Endothelial cell of umbilical vein (primary cell): Measurements from ENCODE around the gene SCGB1D1.

Experiments used
- CTCF ChIP-seq, 2 donors: IDR thresholded peaks; 1 replicate in 1 of 2; 2 replicates in 1 of 2; pipeline ENCODE4 v1.5.1; 2011; ENCODE audit warnings: low read length in 2 of 2, mild to moderate bottlenecking in 2 of 2, moderate library complexity in 2 of 2, control low read depth in 1 of 2, inconsistent platforms in 1 of 2, low read depth in 1 of 2; ENCODE audit not compliant: insufficient read depth in 1 of 2; ENCODE audit errors: extremely low read depth in 1 of 2
- EZH2 ChIP-seq: IDR thresholded peaks from 2 replicates; pipeline ENCODE4 v1.6.1; 2012; ENCODE audit warnings: borderline replicate concordance, low read depth, mild to moderate bottlenecking, moderate library complexity, low read length, inconsistent platforms; ENCODE audit not compliant: severe bottlenecking
- FOS ChIP-seq: IDR thresholded peaks from 2 replicates; pipeline ENCODE4 v1.6.1; 2011; ENCODE audit warnings: mild to moderate bottlenecking, low read length, moderate library complexity, borderline replicate concordance; ENCODE audit not compliant: insufficient read depth
- GATA2 ChIP-seq: IDR thresholded peaks from 2 replicates; pipeline ENCODE4 v1.7.0; 2011; ENCODE audit warnings: low read depth, mild to moderate bottlenecking, moderate library complexity, mixed read lengths, low read length; ENCODE audit not compliant: insufficient read length, insufficient read depth
- JUN ChIP-seq: IDR thresholded peaks from 2 replicates; pipeline ENCODE4 v1.6.1; 2011; ENCODE audit warnings: borderline replicate concordance, low read depth; ENCODE audit not compliant: insufficient read length, insufficient read depth
- MAX ChIP-seq: IDR thresholded peaks from 2 replicates; pipeline ENCODE4 v1.6.1; 2011; ENCODE audit not compliant: insufficient read depth, insufficient read length
- MYC ChIP-seq: IDR thresholded peaks from one replicate; pipeline ENCODE4 v1.6.1; 2011; ENCODE audit warnings: mild to moderate bottlenecking, low read depth, low read length
- POLR2A ChIP-seq: IDR thresholded peaks from 2 replicates; pipeline ENCODE4 v1.6.1; 2012; ENCODE audit warnings: low read depth, mild to moderate bottlenecking, control low read depth, low read length
- POLR2AphosphoS5 ChIP-seq: IDR thresholded peaks from 2 replicates; pipeline ENCODE4 v1.6.1; 2012; ENCODE audit warnings: low read depth, mild to moderate bottlenecking, control low read depth, low read length, moderate library complexity; ENCODE audit not compliant: insufficient read depth

GRCh38 chr11:62169448-62169847 lies 20.6 kb upstream of the SCGB1D1 start:
- no peak for TF ChIP-seq CTCF (IDR thresholded peaks at IDR 0.05; ENCODE audit: extremely low read depth in 1 of 2, insufficient read depth in 1 of 2, low read depth in 1 of 2, low read length in 2 of 2)
- TF ChIP-seq POLR2A = no peak
- TF ChIP-seq POLR2AphosphoS5 = no peak
- no peak for TF ChIP-seq FOS
- no peak for TF ChIP-seq EZH2
- no peak for TF ChIP-seq JUN
- no peak for TF ChIP-seq MAX
- TF ChIP-seq MYC = no peak
- no peak for TF ChIP-seq GATA2
